Measurements from ENCODE around the gene GIMAP7.

The GIMAP7 gene

GRCh38 chr7:150524018-150524417 lies 9.3 kb downstream of the GIMAP7 start:
- no peak for TF ChIP-seq CTCF (IDR thresholded peaks at IDR 0.05; ENCODE audit: low read depth, low read length, missing control alignments)
- in situ Hi-C loops (cut with HindIII; ENCODE audit: low sequenced_read_pairs) = no loop called here
- H3K4me3 ChIP-seq (ENCODE audit: low read depth, low read length) = no peak overlapping the region
- no peak for DNase-seq (ENCODE audit: low read depth)

DNA sequence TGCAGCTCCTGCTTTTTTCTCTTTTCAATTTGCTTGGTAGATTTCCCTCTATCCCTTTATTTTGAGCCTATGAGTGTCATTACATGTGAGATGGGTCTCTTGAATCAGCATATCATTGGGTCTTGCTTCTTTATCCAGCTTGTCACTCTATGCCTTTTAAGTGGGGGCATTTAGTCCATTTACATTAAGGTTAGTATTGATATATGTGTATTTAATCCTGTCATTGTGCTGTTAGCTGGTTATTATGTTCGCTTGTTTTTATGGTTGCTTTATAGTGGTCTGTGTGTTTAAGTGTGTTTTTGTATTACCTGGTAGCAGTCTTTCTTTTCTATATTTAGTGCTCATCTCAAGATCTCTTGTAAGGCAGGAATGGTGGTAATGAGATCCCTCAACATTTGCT lies 17.0 kb downstream of the GIMAP7 start:
- no peak overlapping the region for H3K4me3 ChIP-seq (ENCODE audit: low read depth, low read length)
- DNase-seq (ENCODE audit: low read depth) = no peak
- in situ Hi-C loops (cut with HindIII; ENCODE audit: low sequenced_read_pairs) = no loop called here
- TF ChIP-seq CTCF (IDR thresholded peaks at IDR 0.05; ENCODE audit: low read depth, low read length, missing control alignments) = no peak

DNA sequence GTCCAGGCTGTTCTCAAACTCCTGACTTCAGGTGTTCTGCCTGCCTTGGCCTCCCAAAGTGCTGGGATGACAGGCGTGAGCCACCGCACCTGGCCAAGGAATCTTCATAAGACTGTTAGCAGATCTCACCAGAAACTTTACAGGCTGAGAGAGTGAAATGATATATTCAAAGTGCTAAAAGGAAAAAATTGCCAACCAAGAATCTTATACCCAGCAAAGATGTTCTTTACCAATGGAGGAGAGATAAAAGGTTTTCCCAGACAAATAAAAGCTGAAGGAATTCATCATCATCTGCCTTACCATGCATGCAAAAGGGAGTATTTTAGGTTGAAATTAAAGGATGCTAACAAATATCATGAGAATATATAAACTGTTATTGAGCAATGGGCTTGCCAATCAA lies 23.6 kb downstream of the GIMAP7 start:
- in situ Hi-C loops (cut with HindIII; ENCODE audit: low sequenced_read_pairs) = no loop called here
- H3K4me3 ChIP-seq (ENCODE audit: low read depth, low read length) = no peak overlapping the region
- TF ChIP-seq CTCF (IDR thresholded peaks at IDR 0.05; ENCODE audit: low read depth, low read length, missing control alignments) = no peak
- DNase-seq (ENCODE audit: low read depth) = no peak

- H3K4me3 ChIP-seq (ENCODE audit: low read depth, low read length) = no peak overlapping the region
- DNase-seq (ENCODE audit: low read depth) = no peak
- TF ChIP-seq CTCF (IDR thresholded peaks at IDR 0.05; ENCODE audit: low read depth, low read length, missing control alignments) = no peak
- in situ Hi-C loops (cut with HindIII; ENCODE audit: low sequenced_read_pairs) = no loop called here
Measured at GRCh38 chr7:150553163-150553562, 38.5 kb downstream of the GIMAP7 start.

GRCh38 chr7:150556521-150557138 lies 42.0 kb downstream of the GIMAP7 start:
- no peak overlapping the region for H3K4me3 ChIP-seq (ENCODE audit: low read depth, low read length)
- no peak for TF ChIP-seq CTCF (IDR thresholded peaks at IDR 0.05; ENCODE audit: low read depth, low read length, missing control alignments)
- DNase-seq (ENCODE audit: low read depth) = no peak
- in situ Hi-C loops (cut with HindIII; ENCODE audit: low sequenced_read_pairs) = no loop called here

GRCh38 chr7:150560486-150560885 lies 45.8 kb downstream of the GIMAP7 start:
- no peak for DNase-seq (ENCODE audit: low read depth)
- no peak overlapping the region for H3K4me3 ChIP-seq (ENCODE audit: low read depth, low read length)
- in situ Hi-C loops (cut with HindIII; ENCODE audit: low sequenced_read_pairs) = no loop called here
- TF ChIP-seq CTCF (IDR thresholded peaks at IDR 0.05; ENCODE audit: low read depth, low read length, missing control alignments) = no peak
